ENCODE measurements around the gene DAZAP1.

GRCh38 chr19:1369214-1369805 lies 38.1 kb upstream of the DAZAP1 start:
- TF ChIP-seq TEAD4 (IDR thresholded peaks at IDR 0.05; ENCODE audit: borderline replicate concordance, insufficient read depth) (no peak), ELF1 (IDR thresholded peaks at IDR 0.05) (no peak)

Data from SK-N-SH (cell line).